Bronchial epithelial cell (primary cell): ENCODE measurements around the gene PSORS1C1. TPM values are rescaled to one million over a fixed set of nuclear protein-coding genes. Genes with fewer than 3 reads are reported as not detected.

Experiments used
- DNase-seq: peaks from one replicate; pipeline ENCODE4 v3.0.0-alpha.2; 2010; ENCODE audit warnings: low read depth
- FAIRE-seq: peaks from 2 replicates; lab custom pipeline; 2011; peaks lifted over from hg19 to GRCh38; lab: Jason Lieb, UNC
- H3K27me3 ChIP-seq: 2 replicates; pipeline ENCODE4 v1.5.1; 2011; ENCODE audit warnings: low read length; ENCODE audit not compliant: control insufficient read depth, insufficient read depth
- H3K36me3 ChIP-seq: 2 replicates; pipeline ENCODE4 v1.5.1; 2011; ENCODE audit warnings: low read length; ENCODE audit not compliant: control insufficient read depth, insufficient read depth
- H3K4me3 ChIP-seq: 2 replicates; pipeline ENCODE4 v1.5.1; 2011; ENCODE audit warnings: mild to moderate bottlenecking, low read depth, low read length, control low read depth
- total RNA-seq: library from RNA; depleted of rRNA; stranded (reverse); fragments of >200 nt; gene quantifications from 2 replicates; pipeline ENCODE4 v1.2.1, GENCODE V29; 2014
- TF ChIP-seq, protein P1 (sequence below): IDR thresholded peaks from 2 replicates; pipeline ENCODE4 v1.5.1; 2011; ENCODE audit warnings: mild to moderate bottlenecking, moderate library complexity, low read length, control low read depth, inconsistent platforms; ENCODE audit not compliant: insufficient read depth, severe bottlenecking

Gene PSORS1C1
- total RNA-seq, 1 donor from 2014 or later = 6.3 TPM

GRCh38 chr6:31142361-31142761 is 27.8 kb downstream of the PSORS1C1 start:
- DNase-seq = no peak
- peaks cover 4% of the 10 kb centered on the region for H3K36me3 ChIP-seq
- FAIRE-seq = no peak
- TF ChIP-seq, protein P1, sequence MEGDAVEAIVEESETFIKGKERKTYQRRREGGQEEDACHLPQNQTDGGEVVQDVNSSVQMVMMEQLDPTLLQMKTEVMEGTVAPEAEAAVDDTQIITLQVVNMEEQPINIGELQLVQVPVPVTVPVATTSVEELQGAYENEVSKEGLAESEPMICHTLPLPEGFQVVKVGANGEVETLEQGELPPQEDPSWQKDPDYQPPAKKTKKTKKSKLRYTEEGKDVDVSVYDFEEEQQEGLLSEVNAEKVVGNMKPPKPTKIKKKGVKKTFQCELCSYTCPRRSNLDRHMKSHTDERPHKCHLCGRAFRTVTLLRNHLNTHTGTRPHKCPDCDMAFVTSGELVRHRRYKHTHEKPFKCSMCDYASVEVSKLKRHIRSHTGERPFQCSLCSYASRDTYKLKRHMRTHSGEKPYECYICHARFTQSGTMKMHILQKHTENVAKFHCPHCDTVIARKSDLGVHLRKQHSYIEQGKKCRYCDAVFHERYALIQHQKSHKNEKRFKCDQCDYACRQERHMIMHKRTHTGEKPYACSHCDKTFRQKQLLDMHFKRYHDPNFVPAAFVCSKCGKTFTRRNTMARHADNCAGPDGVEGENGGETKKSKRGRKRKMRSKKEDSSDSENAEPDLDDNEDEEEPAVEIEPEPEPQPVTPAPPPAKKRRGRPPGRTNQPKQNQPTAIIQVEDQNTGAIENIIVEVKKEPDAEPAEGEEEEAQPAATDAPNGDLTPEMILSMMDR = no peak
- no peaks in the 10 kb centered on the region for H3K27me3 ChIP-seq
- H3K4me3 ChIP-seq = no peak overlapping the region

DNA sequence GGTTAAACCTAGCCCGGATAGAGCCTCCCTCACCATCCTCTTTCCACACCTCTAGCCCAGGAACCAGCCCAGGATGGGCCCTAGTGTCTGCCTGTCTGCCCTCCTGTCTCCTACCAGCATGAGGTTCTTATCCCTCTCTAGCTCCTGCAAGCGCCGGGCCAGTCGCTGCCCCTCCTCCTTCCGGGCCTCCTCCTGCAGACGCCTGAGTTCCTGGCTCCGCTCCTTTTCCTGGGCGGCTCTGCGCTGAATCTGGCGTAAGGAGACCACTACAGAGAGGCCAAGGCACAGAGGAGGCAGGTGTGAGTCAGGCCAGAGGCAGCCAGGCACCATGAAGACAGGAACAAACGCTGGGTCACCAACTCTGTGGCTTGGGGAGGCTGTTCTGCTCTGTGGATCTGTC is 28.5 kb downstream of the PSORS1C1 start:
- peaks cover 4% of the 10 kb centered on the region for H3K36me3 ChIP-seq
- FAIRE-seq = no peak
- TF ChIP-seq, protein P1 = no peak

DNA sequence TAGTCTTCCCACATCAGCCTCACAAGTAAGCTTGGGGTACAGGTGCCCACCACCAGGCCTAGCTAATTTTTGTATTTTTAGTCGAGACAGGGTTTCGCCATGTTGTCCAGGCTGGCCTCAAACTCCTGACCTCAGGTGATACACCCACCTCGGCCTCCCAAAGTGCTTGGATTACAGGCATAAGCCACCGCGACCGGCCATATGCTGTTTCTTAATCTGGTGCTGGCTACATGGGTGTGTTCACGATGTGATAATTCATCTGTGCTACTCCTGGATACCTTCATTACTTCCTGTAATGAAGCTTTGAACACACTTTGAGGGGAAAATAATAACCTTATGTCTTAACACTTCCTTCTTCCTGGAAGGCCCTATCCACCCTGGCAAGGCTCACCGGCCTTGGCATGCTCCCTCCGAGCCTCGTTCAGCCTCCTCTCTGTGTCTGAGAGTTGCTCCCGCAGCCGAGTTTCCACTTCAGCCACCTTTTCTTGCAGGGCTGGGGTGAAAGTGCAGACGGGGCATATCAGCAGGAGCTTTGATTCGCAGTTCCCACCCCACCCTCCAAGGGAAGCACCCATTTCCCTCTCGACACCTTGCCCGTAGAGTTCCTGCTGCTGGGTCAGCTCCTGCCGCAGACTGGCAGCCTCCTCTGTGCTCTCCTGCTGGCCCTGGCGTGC is 29.8 kb downstream of the PSORS1C1 start:
- Histone ChIP-seq H3K36me3 (peaks cover 4% of the 10 kb centered on the region), H3K27me3 (no peaks in the 10 kb centered on the region), H3K4me3 (no peak overlapping the region)
- TF ChIP-seq, protein P1 = no peak
- DNase-seq (no peak), FAIRE-seq (no peak)

More for the DNA sequence above, 28.5 kb downstream of the PSORS1C1 start:
- H3K27me3 ChIP-seq = no peaks in the 10 kb centered on the region
- DNase-seq = peak; percentile 45
- no peak overlapping the region for H3K4me3 ChIP-seq

GRCh38 chr6:31144970-31145340 is 30.4 kb downstream of the PSORS1C1 start:
- Histone ChIP-seq H3K4me3 (no peak overlapping the region), H3K27me3 (no peaks in the 10 kb centered on the region), H3K36me3 (peaks cover 4% of the 10 kb centered on the region)
- FAIRE-seq (no peak), DNase-seq (no peak)
- TF ChIP-seq, protein P1 = no peak

DNA sequence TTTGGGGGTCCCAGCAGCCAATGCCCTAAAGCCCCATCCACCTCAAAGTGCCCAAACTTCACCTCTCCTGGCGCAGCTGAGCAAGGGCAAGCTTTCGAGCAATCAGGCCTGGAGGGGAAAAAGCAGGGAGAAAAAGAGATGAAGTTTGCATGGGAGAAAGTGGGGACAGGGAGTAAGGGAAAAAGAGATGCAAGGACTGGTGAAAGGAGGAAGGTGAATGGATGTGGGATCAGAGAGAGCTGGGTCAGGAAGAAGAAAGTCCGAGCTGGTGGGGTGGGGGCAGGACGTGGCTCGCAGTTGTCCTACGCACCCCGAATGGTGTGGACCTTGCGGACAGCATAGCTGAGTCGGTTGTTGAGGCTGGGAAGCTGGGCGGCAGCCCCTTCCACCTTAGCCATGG is 30.8 kb downstream of the PSORS1C1 start:
- DNase-seq = no peak
- TF ChIP-seq, protein P1 = no peak
- Histone ChIP-seq H3K4me3 (no peak overlapping the region), H3K36me3 (peaks cover 9% of the 10 kb centered on the region), H3K27me3 (no peaks in the 10 kb centered on the region)
- FAIRE-seq = no peak
